Neuronal stem cell (in vitro differentiated cells): Measurements from ENCODE around the gene YTHDF1.

Source experiments
- DNase-seq: peaks from one replicate; pipeline ENCODE4 v3.0.0-alpha.2; 2013; ENCODE audit warnings: low spot score
- H2AFZ ChIP-seq: one replicate; pipeline ENCODE4 v1.6.1; 2013; ENCODE audit warnings: mild to moderate bottlenecking, low read length, inconsistent platforms
- H2AK5ac ChIP-seq: 2 replicates; pipeline ENCODE4 v1.6.1; 2013; ENCODE audit warnings: low read depth, mild to moderate bottlenecking, inconsistent platforms, low read length, moderate library complexity, mixed read lengths
- H2BK120ac ChIP-seq: 2 replicates; pipeline ENCODE4 v1.6.1; 2013; ENCODE audit warnings: low read depth, mild to moderate bottlenecking, inconsistent platforms, low read length, moderate library complexity, mixed read lengths
- H2BK12ac ChIP-seq: one replicate; pipeline ENCODE4 v1.6.1; 2013; ENCODE audit warnings: low read length, inconsistent platforms
- H2BK15ac ChIP-seq: 2 replicates; pipeline ENCODE4 v1.6.1; 2013; ENCODE audit warnings: mild to moderate bottlenecking, low read length, inconsistent platforms, mixed read lengths
- H2BK5ac ChIP-seq: one replicate; pipeline ENCODE4 v1.6.1; 2013; ENCODE audit warnings: inconsistent platforms, mild to moderate bottlenecking, low read length, moderate library complexity
- H3K14ac ChIP-seq: one replicate; pipeline ENCODE4 v1.6.1; 2013; ENCODE audit warnings: low read length, inconsistent platforms
- H3K18ac ChIP-seq: 2 replicates; pipeline ENCODE4 v1.6.1; 2013; ENCODE audit warnings: low read length, inconsistent platforms
- H3K23ac ChIP-seq: 2 replicates; pipeline ENCODE4 v1.6.1; 2013; ENCODE audit warnings: low read depth, mild to moderate bottlenecking, mixed read lengths, low read length, inconsistent platforms; ENCODE audit not compliant: poor library complexity
- H3K27ac ChIP-seq: replicated peaks from 3 replicates; pipeline ENCODE4 v1.5.1; 2013; ENCODE audit warnings: low read length, inconsistent platforms
- H3K27me3 ChIP-seq, 3 experiments: 2 replicates each; pipeline ENCODE4 v1.6.1; 2013; ENCODE audit warnings: low read length in 3 of 3, mild to moderate bottlenecking in 2 of 3, inconsistent platforms in 1 of 3, low read depth in 1 of 3, mixed read lengths in 1 of 3, moderate library complexity in 1 of 3; ENCODE audit not compliant: control insufficient read depth in 3 of 3, insufficient read depth in 3 of 3
- H3K36me3 ChIP-seq, 2 donors: replicated peaks in 1 of 2; 2 replicates each; pipeline ENCODE4 v1.6.1; 2013; ENCODE audit warnings: low read length in 2 of 2; ENCODE audit not compliant: control insufficient read depth in 2 of 2, insufficient read depth in 2 of 2
- H3K4ac ChIP-seq: 2 replicates; pipeline ENCODE4 v1.6.1; 2013; ENCODE audit warnings: inconsistent platforms, mild to moderate bottlenecking, low read length, moderate library complexity
- H3K4me1 ChIP-seq, 2 donors: 1 replicate in 1 of 2; 2 replicates in 1 of 2; pipeline ENCODE4 v1.6.1; 2013; ENCODE audit warnings: low read length in 2 of 2, low read depth in 1 of 2; ENCODE audit not compliant: control insufficient read depth in 2 of 2, insufficient read depth in 1 of 2
- H3K4me2 ChIP-seq: one replicate; pipeline ENCODE4 v1.6.1; 2013; ENCODE audit warnings: mild to moderate bottlenecking, low read length, inconsistent platforms; ENCODE audit not compliant: insufficient read depth, poor library complexity, severe bottlenecking
- H3K4me3 ChIP-seq, 2 donors: 2 replicates each; pipeline ENCODE4 v1.5.1; 2013; ENCODE audit warnings: low read length in 2 of 2, mild to moderate bottlenecking in 2 of 2, inconsistent platforms in 1 of 2, moderate library complexity in 1 of 2
- H3K79me1 ChIP-seq: one replicate; pipeline ENCODE4 v1.6.1; 2013; ENCODE audit warnings: low read depth, mild to moderate bottlenecking, inconsistent platforms, low read length, moderate library complexity
- H3K9ac ChIP-seq: one replicate; pipeline ENCODE4 v1.6.1; 2013; ENCODE audit warnings: mild to moderate bottlenecking, low read depth, low read length, inconsistent platforms; ENCODE audit not compliant: poor library complexity
- H3K9me3 ChIP-seq, 2 donors: replicated peaks in 1 of 2; 2 replicates each; pipeline versions ENCODE3 to v1.6.1; 2013; ENCODE audit warnings: low read length in 2 of 2, mild to moderate bottlenecking in 2 of 2, inconsistent platforms in 1 of 2, low read depth in 1 of 2, mixed read lengths in 1 of 2, moderate library complexity in 1 of 2; ENCODE audit not compliant: control insufficient read depth in 2 of 2, insufficient read depth in 1 of 2
- H4K8ac ChIP-seq: one replicate; pipeline ENCODE4 v1.6.1; 2013; ENCODE audit warnings: low read depth, mild to moderate bottlenecking, inconsistent platforms, low read length, moderate library complexity
- H4K91ac ChIP-seq: one replicate; pipeline ENCODE4 v1.6.1; 2013; ENCODE audit warnings: low read length, low read depth, mild to moderate bottlenecking, inconsistent platforms; ENCODE audit not compliant: poor library complexity
- WGBS, 2 donors: extraction: QIAGEN DNeasy Blood & Tissue Kit; methylation state at CpG; one replicate each; pipeline ENCODE4 v1.1.7; 2013; ENCODE audit warnings: missing lambda C conversion rate in 2 of 2, mixed read lengths in 1 of 2; ENCODE audit not compliant: insufficient read length in 2 of 2, insufficient replicate concordance in 1 of 2; ENCODE audit errors: extremely low coverage in 2 of 2; 5-methylcytosine and 5-hydroxymethylcytosine counted together

YTHDF1 gene

DNA sequence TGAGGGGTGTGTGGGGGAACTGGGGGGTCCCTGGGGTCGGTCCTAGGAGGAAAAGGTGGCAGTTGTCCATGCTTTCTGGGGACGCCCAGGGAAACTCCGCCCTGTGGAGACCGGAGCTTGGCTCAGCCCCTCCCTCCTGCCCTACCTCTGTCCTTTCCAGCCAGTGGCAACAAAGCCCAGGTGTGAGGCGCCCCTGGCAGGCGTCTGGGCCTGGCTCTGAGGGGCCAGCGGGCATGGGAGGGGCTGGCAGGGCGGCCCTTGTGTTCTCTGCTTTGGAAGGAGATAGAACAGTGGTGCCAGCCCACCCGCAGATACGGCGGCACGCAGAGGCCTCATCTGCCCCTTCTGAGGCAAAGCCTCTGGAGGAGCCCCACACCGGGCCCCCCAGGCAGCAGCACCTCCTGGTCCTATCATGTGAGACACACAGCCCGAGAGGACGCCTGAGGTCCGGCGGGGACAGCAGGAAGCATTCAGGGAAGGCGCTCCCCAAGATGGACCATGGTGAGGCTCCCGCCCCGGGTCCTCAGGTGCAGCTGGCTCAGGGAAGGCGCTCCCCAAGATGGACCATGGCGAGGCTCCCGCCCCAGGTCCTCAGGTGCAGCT is 47.9 kb downstream of the YTHDF1 start:
- H2BK15ac ChIP-seq = peak overlapping the region; percentile 77
- H3K14ac ChIP-seq = peak overlapping the region; percentile 47
- H2AK5ac ChIP-seq = peak overlapping the region; percentile 69
- no peak overlapping the region for H2BK5ac ChIP-seq
- peak overlapping the region; percentile 76 for H3K23ac ChIP-seq
- H2AFZ ChIP-seq = no peak overlapping the region
- no peak overlapping the region for H4K91ac ChIP-seq
- peak overlapping the region; percentile 14 for H3K4me2 ChIP-seq
- peaks cover 0 to 15% of the 10 kb centered on the region in 2 donors for H3K36me3 ChIP-seq
- H3K9ac ChIP-seq = no peak overlapping the region
- H3K27ac ChIP-seq = no peak overlapping the region
- H3K4me3 ChIP-seq = no peak overlapping the region
- no peak overlapping the region for H3K4ac ChIP-seq
- no peaks in the 10 kb centered on the region for H3K27me3 ChIP-seq
- H3K18ac ChIP-seq = peak overlapping the region; percentile 87
- peak overlapping the region; percentile 57 for H4K8ac ChIP-seq
- H3K9me3 ChIP-seq = no peaks in the 10 kb centered on the region
- H2BK120ac ChIP-seq = no peak overlapping the region
- peaks cover 21 to 35% of the 10 kb centered on the region in 2 donors for H3K4me1 ChIP-seq
- DNase-seq = no peak
- peak overlapping the region; percentile 17 for H2BK12ac ChIP-seq
- H3K79me1 ChIP-seq = peaks cover 1% of the 10 kb centered on the region
- WGBS, 2 donors = no CpG with 5 or more reads among the region's 23 CpGs

DNA sequence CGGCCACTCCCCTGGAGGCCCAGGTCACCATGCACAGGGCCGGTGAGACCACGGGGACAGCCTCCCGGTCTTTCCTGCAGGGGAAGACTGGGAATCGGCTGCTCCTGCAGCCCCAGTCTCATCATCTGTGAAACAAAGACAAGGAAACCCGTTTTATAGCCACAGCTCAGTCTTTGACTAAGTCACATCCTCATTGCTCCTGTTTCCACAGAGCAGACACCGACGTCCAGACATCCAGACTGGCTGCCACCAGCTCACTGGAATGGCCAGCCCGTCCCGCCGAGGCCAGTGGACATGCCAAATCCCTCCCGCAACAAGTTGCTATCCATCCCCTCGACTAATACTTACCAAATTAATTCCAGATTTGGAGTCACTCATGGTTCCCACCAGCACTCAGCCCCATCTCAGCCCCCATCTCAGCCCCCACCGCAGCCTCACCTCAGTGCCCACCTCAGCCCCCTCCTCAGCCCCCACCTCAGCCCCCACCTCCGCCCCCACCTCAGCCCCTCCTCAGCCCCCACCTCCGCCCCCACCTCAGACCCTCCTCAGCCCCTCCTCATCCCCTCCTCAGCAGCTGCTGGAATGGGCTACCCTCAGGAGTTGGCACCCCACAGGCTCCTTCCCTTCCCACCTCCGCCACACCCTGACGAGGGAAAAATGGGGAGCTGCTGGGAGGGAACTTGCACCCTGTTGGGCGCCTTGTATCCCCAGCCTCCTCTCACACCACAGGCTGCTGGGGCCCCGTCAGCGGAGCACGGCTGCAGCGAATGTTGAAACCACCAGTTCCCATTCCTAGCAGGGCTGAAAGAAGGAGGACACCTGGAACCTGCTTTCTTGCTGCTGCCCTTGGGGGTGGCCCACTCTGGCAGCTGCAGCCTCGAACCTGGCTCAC is 48.7 kb downstream of the YTHDF1 start:
- WGBS, 2 donors = no CpG with 5 or more reads among the region's 24 CpGs
- peak overlapping the region; percentile 3 for H2AK5ac ChIP-seq
- no peak for DNase-seq
- H3K79me1 ChIP-seq = peaks cover 1% of the 10 kb centered on the region
- no peaks in the 10 kb centered on the region for H3K9me3 ChIP-seq
- H3K27ac ChIP-seq = no peak overlapping the region
- H3K9ac ChIP-seq = no peak overlapping the region
- no peak overlapping the region for H2AFZ ChIP-seq
- peaks cover 0 to 15% of the 10 kb centered on the region in 2 donors for H3K36me3 ChIP-seq
- H3K18ac ChIP-seq = peak overlapping the region; percentile 87
- H3K4me3 ChIP-seq = no peak overlapping the region
- H3K14ac ChIP-seq = peak overlapping the region; percentile 47
- H3K4me1 ChIP-seq = peaks cover 15 to 29% of the 10 kb centered on the region in 2 donors
- no peaks in the 10 kb centered on the region for H3K27me3 ChIP-seq
- H4K8ac ChIP-seq = peak overlapping the region; percentile 57
- no peak overlapping the region for H2BK120ac ChIP-seq
- H4K91ac ChIP-seq = no peak overlapping the region
- H3K4ac ChIP-seq = no peak overlapping the region
- H3K23ac ChIP-seq = peak overlapping the region; percentile 76
- no peak overlapping the region for H2BK15ac ChIP-seq
- H2BK5ac ChIP-seq = no peak overlapping the region
- peak overlapping the region; percentile 14 for H3K4me2 ChIP-seq
- peak overlapping the region; percentile 17 for H2BK12ac ChIP-seq

DNA sequence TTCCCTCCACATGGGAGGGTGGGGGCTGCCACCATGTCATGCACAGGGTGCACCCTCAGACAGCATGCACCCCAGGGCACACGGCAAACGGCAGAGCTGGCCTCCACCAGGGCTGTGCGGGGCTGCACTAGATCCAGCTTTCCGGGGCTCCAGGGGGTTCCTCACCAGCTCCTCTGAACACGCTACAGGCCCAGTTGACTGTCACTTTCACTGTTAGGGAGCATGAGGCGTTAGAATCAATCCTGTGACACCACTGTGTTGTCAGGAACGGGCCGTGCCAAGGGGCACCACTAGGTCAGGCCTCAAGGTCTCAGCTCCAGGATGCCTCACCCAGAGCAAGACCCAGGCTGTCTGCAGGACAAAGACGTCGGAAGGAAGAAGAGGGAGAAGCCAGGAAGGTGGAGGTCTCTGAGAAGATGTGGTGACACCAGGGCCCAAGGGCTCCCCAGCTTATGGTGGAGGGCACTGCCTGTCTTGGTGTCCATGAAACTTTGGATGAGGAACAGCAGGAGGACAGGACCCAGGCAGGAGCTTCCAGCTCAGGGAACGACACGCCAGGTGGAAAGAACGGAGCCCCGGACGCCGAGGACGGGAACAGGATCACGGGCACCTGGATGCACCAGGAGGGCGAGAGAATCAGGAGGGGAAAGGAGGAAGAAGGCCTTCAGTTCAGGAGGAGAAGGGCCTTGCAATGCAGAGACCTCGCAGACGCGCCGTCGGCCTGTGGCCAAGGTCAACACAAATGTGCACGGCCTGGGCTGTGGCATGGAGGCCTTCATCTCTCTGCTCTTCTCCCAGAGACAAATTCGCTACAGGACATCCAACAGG is 49.5 kb downstream of the YTHDF1 start:
- Histone ChIP-seq H4K8ac (no peak overlapping the region), H2BK12ac (no peak overlapping the region), H2BK15ac (no peak overlapping the region), H2AK5ac (peak overlapping the region; percentile 3), H3K14ac (no peak overlapping the region), H4K91ac (no peak overlapping the region), H3K18ac (no peak overlapping the region), H3K4me2 (no peak overlapping the region), H2AFZ (no peak overlapping the region), H3K27ac (no peak overlapping the region), H3K23ac (peak overlapping the region; percentile 38), H3K4ac (no peak overlapping the region), H3K27me3 (no peaks in the 10 kb centered on the region), H3K9ac (no peak overlapping the region), H3K4me3 (no peak overlapping the region), H3K36me3 (peaks cover 0 to 15% of the 10 kb centered on the region in 2 donors), H2BK5ac (no peak overlapping the region), H3K9me3 (no peaks in the 10 kb centered on the region), H3K4me1 (peaks cover 13 to 23% of the 10 kb centered on the region in 2 donors), H2BK120ac (no peak overlapping the region), H3K79me1 (peaks cover 1% of the 10 kb centered on the region)
- DNase-seq = no peak
- WGBS, 2 donors = no CpG with 5 or more reads among the region's 26 CpGs
